ENCODE measurements around the gene ITGA5.

The ITGA5 gene

DNA sequence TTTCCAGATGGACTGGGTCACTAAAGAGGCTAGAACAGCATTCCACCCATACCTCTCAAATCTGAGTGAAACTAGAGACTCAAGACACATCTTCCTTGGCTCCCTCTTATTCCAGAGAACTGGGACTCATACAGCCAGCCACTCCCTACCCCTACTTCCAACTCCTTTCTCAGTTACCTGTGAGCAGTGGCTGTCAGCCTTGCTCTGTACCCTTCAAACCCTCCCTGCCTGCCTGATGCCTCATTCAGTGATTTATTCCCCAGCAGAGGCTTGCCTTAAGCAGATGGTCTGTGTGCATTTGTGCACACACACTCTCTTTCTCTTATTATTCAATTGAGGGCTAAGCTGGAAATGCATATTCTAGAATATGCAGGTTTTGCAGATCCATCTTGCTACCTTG lies 69.4 kb downstream of the ITGA5 start:
- no peak for DNase-seq

DNA sequence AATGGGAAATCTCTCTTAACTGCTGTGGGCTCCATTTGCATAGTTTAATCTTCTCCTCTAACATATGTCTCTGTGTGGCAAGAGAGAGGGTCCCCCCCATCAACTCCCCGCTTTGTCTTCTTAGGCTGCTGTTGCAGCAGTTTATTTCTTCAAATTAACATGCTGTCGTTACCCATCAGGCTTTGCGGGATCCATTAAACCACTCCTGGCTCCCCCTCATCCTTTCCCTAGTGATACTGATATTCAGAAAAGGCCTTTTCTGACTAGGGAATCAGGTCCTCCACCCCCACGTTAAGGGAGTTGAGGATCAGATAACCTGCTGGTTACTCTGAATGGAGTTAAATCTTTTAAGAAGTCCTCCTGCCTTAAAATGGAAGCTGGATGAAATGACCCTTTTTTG lies 70.0 kb downstream of the ITGA5 start:
- DNase-seq: no peak

Measured in NCI-H187 treated with DMSO at 0.1 percent for 48 hours (cell line).